ENCODE measurements around the gene GMPR2. TPM values are rescaled to one million over a fixed set of nuclear protein-coding genes. Genes with fewer than 3 reads are reported as not detected.

GMPR2 gene
- total and polyA plus RNA-seq, 2 of the 13 experiments (the other 11 are each of a cell fraction or from before 2014, with no cell fraction given), result 210 to 273 TPM

DNA sequence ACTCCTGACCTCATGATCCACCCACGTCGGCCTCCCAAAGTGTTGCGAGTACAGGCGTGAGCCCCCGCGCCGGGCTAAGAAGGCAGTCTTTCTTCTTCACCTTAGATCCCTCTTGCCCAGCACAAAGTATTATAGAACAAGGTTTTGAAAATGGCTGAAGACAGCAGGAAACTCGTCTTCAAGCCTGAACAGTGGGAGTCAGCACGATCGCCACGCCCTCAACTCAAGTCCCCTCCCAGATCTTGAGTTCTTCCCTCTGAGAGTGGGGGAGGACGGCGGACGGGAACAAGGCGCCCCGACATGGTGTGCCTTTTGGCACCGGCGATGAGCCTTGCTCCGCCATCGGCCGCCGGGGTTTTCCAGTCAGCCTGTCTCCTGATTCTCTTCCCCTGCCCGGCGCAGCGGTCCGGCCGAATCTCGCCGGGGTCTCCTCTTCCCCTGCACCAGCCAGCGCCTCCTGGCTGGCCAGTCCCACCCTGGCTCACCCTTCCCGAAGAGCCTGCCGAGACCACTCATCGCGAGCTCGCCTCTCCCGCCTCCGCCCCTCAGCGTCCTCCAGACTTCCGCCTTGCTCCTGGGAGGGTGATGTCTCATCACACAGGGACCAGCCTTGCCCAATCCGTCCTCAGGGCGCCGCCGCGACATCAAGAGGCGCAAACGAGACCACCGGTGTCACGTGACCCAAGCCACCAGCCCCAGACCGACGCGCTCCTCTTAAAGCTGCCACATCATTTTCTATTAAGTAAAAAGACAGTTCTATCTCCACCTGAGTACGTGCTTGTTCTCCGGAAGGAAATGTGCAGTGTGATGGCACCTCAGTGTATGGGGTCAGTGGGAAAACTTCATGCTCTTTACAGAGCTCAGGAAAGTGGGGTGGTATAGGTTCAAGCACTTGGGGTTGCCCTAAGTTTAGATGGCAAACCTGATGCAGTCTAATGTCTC, 19.5 kb upstream of the GMPR2 start, which contains the start of gene CHMP4A (continued):
- peak; percentile 99 for TF ChIP-seq NFYB (CRISPR knock-in tag; IDR thresholded peaks at IDR 0.05)
- peak; percentile 57 for TF ChIP-seq RFX5 (IDR thresholded peaks at IDR 0.05; ENCODE audit: low read depth, low read length)
- no peak for TF ChIP-seq THYN1 (CRISPR knock-in tag; IDR thresholded peaks at IDR 0.05; ENCODE audit: borderline replicate concordance, low read depth)
- peak; percentile 99 for TF ChIP-seq TARDBP (CRISPR knock-in tag; IDR thresholded peaks at IDR 0.05)
- 0 out of 2 replicates have a peak, but pooled peaks have one; percentile 86 for TF ChIP-seq NCOA5 (CRISPR knock-in tag; IDR thresholded peaks at IDR 0.05)
- TF ChIP-seq HDAC6 (IDR thresholded peaks at IDR 0.05; ENCODE audit: low read depth, low read length), result 0 out of 2 replicates have a peak, but pooled peaks have one; percentile 11
- peak; percentile 89 for TF ChIP-seq EED (CRISPR knock-in tag; IDR thresholded peaks at IDR 0.05)
- peak; percentile 91 for TF ChIP-seq KLF9 (CRISPR knock-in tag; IDR thresholded peaks at IDR 0.05; ENCODE audit: low read depth)
- TF ChIP-seq SP4 (CRISPR knock-in tag; IDR thresholded peaks at IDR 0.05), result peak; percentile 92
- TF ChIP-seq ZNF782 (CRISPR knock-in tag; IDR thresholded peaks at IDR 0.05; ENCODE audit: borderline replicate concordance), result peak; percentile 89
- no peak for TF ChIP-seq RFX1 (IDR thresholded peaks at IDR 0.05)
- no peak for TF ChIP-seq TCF7L2 (IDR thresholded peaks at IDR 0.05; ENCODE audit: low read depth, low read length)
- TF ChIP-seq, protein P1, sequence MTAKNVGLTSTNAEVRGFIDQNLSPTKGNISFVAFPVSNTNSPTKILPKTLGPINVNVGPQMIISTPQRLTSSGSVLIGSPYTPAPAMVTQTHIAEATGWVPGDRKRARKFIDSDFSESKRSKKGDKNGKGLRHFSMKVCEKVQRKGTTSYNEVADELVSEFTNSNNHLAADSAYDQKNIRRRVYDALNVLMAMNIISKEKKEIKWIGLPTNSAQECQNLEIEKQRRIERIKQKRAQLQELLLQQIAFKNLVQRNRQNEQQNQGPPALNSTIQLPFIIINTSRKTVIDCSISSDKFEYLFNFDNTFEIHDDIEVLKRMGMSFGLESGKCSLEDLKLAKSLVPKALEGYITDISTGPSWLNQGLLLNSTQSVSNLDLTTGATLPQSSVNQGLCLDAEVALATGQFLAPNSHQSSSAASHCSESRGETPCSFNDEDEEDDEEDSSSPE (CRISPR knock-in tag; IDR thresholded peaks at IDR 0.05), result peak; percentile 95
- TF ChIP-seq, protein P2, sequence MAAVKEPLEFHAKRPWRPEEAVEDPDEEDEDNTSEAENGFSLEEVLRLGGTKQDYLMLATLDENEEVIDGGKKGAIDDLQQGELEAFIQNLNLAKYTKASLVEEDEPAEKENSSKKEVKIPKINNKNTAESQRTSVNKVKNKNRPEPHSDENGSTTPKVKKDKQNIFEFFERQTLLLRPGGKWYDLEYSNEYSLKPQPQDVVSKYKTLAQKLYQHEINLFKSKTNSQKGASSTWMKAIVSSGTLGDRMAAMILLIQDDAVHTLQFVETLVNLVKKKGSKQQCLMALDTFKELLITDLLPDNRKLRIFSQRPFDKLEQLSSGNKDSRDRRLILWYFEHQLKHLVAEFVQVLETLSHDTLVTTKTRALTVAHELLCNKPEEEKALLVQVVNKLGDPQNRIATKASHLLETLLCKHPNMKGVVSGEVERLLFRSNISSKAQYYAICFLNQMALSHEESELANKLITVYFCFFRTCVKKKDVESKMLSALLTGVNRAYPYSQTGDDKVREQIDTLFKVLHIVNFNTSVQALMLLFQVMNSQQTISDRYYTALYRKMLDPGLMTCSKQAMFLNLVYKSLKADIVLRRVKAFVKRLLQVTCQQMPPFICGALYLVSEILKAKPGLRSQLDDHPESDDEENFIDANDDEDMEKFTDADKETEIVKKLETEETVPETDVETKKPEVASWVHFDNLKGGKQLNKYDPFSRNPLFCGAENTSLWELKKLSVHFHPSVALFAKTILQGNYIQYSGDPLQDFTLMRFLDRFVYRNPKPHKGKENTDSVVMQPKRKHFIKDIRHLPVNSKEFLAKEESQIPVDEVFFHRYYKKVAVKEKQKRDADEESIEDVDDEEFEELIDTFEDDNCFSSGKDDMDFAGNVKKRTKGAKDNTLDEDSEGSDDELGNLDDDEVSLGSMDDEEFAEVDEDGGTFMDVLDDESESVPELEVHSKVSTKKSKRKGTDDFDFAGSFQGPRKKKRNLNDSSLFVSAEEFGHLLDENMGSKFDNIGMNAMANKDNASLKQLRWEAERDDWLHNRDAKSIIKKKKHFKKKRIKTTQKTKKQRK (IDR thresholded peaks at IDR 0.05; ENCODE audit: low read length), result no peak
- TF ChIP-seq POLR2G (IDR thresholded peaks at IDR 0.05; ENCODE audit: low read depth, low read length), result peak; percentile 100
- peak; percentile 99 for TF ChIP-seq IRF2 (CRISPR knock-in tag; IDR thresholded peaks at IDR 0.05)
- TF ChIP-seq SRSF1 (optimal IDR thresholded peaks at IDR 0.05; ENCODE audit: low read depth, low read length), result peak; percentile 96
- TF ChIP-seq PHF8 (CRISPR knock-in tag; IDR thresholded peaks at IDR 0.05), result peak; percentile 97
- TF ChIP-seq ZFAT (CRISPR knock-in tag; conservative IDR thresholded peaks at IDR 0.05), result no peak
- TF ChIP-seq ZKSCAN8 (CRISPR knock-in tag; IDR thresholded peaks at IDR 0.05; ENCODE audit: borderline replicate concordance), result peak; percentile 32; the same call in 1 of the 2 replicates
- TF ChIP-seq ONECUT2 (CRISPR knock-in tag; IDR thresholded peaks at IDR 0.05), result peak; percentile 54; the same call in 1 of the 2 replicates
- no peak; the same call in none of the 2 replicates for TF ChIP-seq ZNF329 (CRISPR knock-in tag; IDR thresholded peaks at IDR 0.05; ENCODE audit: low read depth)
- TF ChIP-seq GTF2F1 (IDR thresholded peaks at IDR 0.05; ENCODE audit: low read length), result peak; percentile 98
